Stomach (tissue), 9 donors: ENCODE measurements around the gene FLCN. TPM values are rescaled to one million over a fixed set of nuclear protein-coding genes. Genes with fewer than 3 reads are reported as not detected.
"Not testable (repeated sequence)": the region's sequence is repeated elsewhere in the genome, so short reads cannot be mapped to it uniquely, and the experiment has no call there.

ENCODE experiments used
- DNase-seq, 2 donors: peaks; one replicate each; pipeline versions ENCODE4 v3.0.0 to v3.0.0-alpha.2; 2013 to 2019
- H3K27ac ChIP-seq, 5 donors: fragments of 200-600 bp in 4 of 5; sonication (generic) in 4 of 5; one replicate each; pipeline ENCODE4 v1.5.1; 2013 to 2019; ENCODE audit warnings: mild to moderate bottlenecking in 1 of 5, moderate library complexity in 1 of 5
- H3K27me3 ChIP-seq, 3 donors: fragments of 200-600 bp; sonication (generic); one replicate each; pipeline ENCODE4 v1.5.1; 2017 to 2019; ENCODE audit warnings: mixed run types in 1 of 3
- H3K36me3 ChIP-seq, 4 donors: fragments of 200-600 bp; sonication (generic); 1 replicate in 3 of 4; 2 replicates in 1 of 4; pipeline ENCODE4 v1.5.1; 2016 to 2019
- H3K4me1 ChIP-seq, 4 donors: fragments of 200-600 bp; sonication (generic); one replicate each; pipeline ENCODE4 v1.5.1; 2016 to 2019
- H3K4me3 ChIP-seq, 4 donors: fragments of 200-600 bp; sonication (generic) in 3 of 4; one replicate each; pipeline ENCODE4 v1.5.1; 2016 to 2019; ENCODE audit warnings: mild to moderate bottlenecking in 1 of 4
- H3K9me3 ChIP-seq, 4 donors: fragments of 200-600 bp; sonication (generic); one replicate each; pipeline ENCODE4 v1.5.1; 2016 to 2019
- CTCF ChIP-seq, 7 experiments: fragments of 450-650 bp in 4 of 7; fragments of 200-600 bp in 3 of 7; sonication (generic) in 3 of 7; IDR thresholded peaks; one replicate each; pipeline ENCODE4 v1.5.1; 2016 to 2019; ENCODE audit warnings: antibody characterized with exemption in 7 of 7, control low read depth in 2 of 7, mild to moderate bottlenecking in 1 of 7
- EP300 ChIP-seq: sonication (generic); formaldehyde crosslinking; IDR thresholded peaks from one replicate; pipeline ENCODE4 v1.6.1; 2017; ENCODE audit warnings: antibody characterized with exemption
- POLR2A ChIP-seq, 4 donors: fragments of 450-650 bp; IDR thresholded peaks; one replicate each; pipeline ENCODE4 v1.6.1; 2016; ENCODE audit warnings: antibody characterized with exemption in 4 of 4, control low read depth in 2 of 4, mild to moderate bottlenecking in 1 of 4, moderate library complexity in 1 of 4
- POLR2AphosphoS5 ChIP-seq, 3 donors: sonication (generic); formaldehyde crosslinking; IDR thresholded peaks; one replicate each; pipeline ENCODE4 v1.6.1; 2016; ENCODE audit warnings: antibody characterized with exemption in 3 of 3
- WGBS, 5 donors: extraction: QIAGEN DNeasy Blood & Tissue Kit in 3 of 5; methylation state at CpG; one replicate each; pipeline versions ENCODE4 v1.1.5 to v1.1.7; 2013 to 2018; 5-methylcytosine and 5-hydroxymethylcytosine counted together
- intact Hi-C: fragments of 100-400 bp; cut with DNase I; formaldehyde crosslinking; loops from one replicate; pipeline ENCODE4 v1.15.1; 2023; ENCODE audit warnings: low total_unique reads
- polyA plus RNA-seq, 3 donors: library from polyadenylated mRNA; stranded (reverse); fragments of 200-250 nt; gene quantifications; one replicate each; pipeline ENCODE4 v1.2.3, GENCODE V29; 2013
- total RNA-seq, 5 donors: library from RNA; depleted of rRNA; stranded (reverse); fragments of >200 nt; gene quantifications; one replicate each; pipeline versions ENCODE4 v1.1.0 to v1.2.3, GENCODE V29; 2014 to 2016
- donor health status: healthy with polysubstance abuse.
- donor health status: Bipolar disorder and iron deficiency.
- donor health status: healthy.

The FLCN gene
- total and polyA plus RNA-seq, 8 donors, result 6.9 to 378 (median 41.9) TPM

- DNase-seq, result no peak
- no peak overlapping the region for H3K27ac ChIP-seq
- WGBS, 5 donors, result 94 to 96% (median 95%) methylated on average over 4 of the region's 4 CpGs
- H3K4me3 ChIP-seq, result no peak overlapping the region
- no peaks in the 10 kb centered on the region for H3K27me3 ChIP-seq
- H3K9me3 ChIP-seq, result no peaks in the 10 kb centered on the region
- H3K36me3 ChIP-seq, result peaks cover 4 to 59% (median 51%) of the 10 kb centered on the region in 4 donors
- no peak for TF ChIP-seq CTCF (IDR thresholded peaks at IDR 0.05)
- TF ChIP-seq POLR2A (IDR thresholded peaks at IDR 0.05), result no peak
- TF ChIP-seq EP300, result no peak
- TF ChIP-seq POLR2AphosphoS5 (IDR thresholded peaks at IDR 0.05), result no peak
- intact Hi-C loops, result no loop called here
- H3K4me1 ChIP-seq, result peaks cover 32 to 72% (median 50%) of the 10 kb centered on the region in 4 donors
These were observed 48.4 kb downstream of the FLCN start for GRCh38 chr17:17188586-17188985.

DNA sequence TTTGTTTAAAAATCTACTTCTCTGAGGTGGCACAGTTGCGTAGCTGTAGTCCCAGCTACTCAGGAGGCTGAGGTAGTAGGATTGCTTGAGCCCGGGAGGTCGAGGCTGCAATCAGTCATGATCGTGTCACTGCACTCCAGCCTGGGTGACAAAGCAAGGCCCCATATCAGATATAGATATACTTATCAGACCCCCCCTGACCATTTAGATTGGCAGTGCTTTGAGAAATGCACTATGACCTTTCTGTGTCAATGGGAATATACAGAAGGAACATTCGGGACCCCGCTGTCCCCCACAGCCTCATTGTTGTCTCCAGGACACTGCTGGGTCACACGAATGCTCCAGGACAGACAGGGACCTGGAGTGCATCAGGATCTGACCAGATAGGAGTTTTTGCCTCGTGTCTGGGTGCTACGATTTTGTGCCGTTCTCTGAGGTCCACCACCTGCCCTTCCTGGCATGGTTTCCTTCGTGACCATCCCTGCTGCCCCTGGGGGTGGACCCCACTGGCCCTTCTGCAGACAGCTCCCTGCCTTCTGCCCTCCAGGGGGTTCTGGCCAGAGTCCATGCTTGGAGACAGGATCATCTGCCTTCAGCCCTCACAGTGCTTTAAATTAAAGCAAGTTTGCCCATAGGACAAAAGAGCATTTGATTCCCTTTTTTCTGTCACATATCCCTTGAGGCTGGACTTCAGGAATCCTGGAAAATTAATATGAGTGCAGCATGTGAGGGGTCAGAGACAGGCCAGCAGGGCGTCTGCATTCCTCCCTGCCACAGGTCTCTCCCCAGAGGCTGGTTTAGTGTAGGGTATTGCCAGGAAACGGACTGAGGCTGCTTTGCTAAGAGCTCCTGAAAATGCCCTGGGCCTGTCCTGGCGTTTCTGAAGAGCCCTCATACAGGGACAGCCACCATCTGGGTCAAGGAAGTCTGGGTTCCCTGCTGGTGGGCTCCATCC, 50.1 kb downstream of the FLCN start:
- no peak for TF ChIP-seq EP300
- TF ChIP-seq POLR2AphosphoS5 (IDR thresholded peaks at IDR 0.05), result no peak
- no peak for TF ChIP-seq POLR2A (IDR thresholded peaks at IDR 0.05)
- no peak for TF ChIP-seq CTCF (IDR thresholded peaks at IDR 0.05)
- peaks cover 29 to 61% (median 45%) of the 10 kb centered on the region in 4 donors for H3K4me1 ChIP-seq
- 51 to 58% (median 55%) methylated on average over 14 of the region's 14 CpGs for WGBS, 5 donors
- intact Hi-C loops, result no loop called here
- H3K27me3 ChIP-seq, result no peaks in the 10 kb centered on the region
- no peaks in the 10 kb centered on the region for H3K9me3 ChIP-seq
- H3K36me3 ChIP-seq, result peaks cover 12 to 77% (median 68%) of the 10 kb centered on the region in 4 donors
- H3K4me3 ChIP-seq, result no peak overlapping the region
- no peak for DNase-seq
- H3K27ac ChIP-seq, result peak overlapping the region in 3 of 5 donors; percentile 11 to 42 (median 31)

DNA sequence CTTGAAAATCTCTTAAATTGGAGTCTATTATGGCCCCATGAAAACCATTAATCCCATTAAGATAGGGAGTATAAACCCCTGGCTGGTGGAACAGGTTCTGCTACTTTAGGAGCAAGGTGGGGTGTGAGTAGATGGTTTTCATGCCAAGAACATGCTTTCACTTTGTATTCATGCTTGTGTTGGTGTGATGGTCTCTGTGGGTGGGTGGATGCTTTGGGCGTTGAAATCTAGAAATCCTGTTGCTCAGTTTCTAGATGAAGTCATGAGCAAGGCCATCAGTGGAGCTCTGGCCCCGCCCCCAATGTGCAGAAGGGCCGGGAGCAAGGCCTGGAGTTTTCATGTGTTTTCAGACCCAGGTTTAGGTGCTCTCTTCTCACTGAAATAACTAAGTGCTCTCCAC, 50.9 kb downstream of the FLCN start:
- DNase-seq, result peak; percentile 29 to 88
- Histone ChIP-seq H3K27me3 (no peaks in the 10 kb centered on the region), H3K36me3 (peaks cover 20 to 84% (median 73%) of the 10 kb centered on the region in 4 donors), H3K9me3 (no peaks in the 10 kb centered on the region), H3K27ac (peak overlapping the region in 3 of 5 donors; percentile 11 to 42 (median 31)), H3K4me3 (no peak overlapping the region), H3K4me1 (peaks cover 22 to 53% (median 40%) of the 10 kb centered on the region in 4 donors)
- intact Hi-C loops, result no loop called here
- no peak for TF ChIP-seq POLR2A (IDR thresholded peaks at IDR 0.05)
- TF ChIP-seq POLR2AphosphoS5 (IDR thresholded peaks at IDR 0.05), result peak in 1 of 3 donors; percentile 28
- WGBS, 5 donors, result 16 to 39% (median 32%) methylated on average over 3 of the region's 3 CpGs

DNA sequence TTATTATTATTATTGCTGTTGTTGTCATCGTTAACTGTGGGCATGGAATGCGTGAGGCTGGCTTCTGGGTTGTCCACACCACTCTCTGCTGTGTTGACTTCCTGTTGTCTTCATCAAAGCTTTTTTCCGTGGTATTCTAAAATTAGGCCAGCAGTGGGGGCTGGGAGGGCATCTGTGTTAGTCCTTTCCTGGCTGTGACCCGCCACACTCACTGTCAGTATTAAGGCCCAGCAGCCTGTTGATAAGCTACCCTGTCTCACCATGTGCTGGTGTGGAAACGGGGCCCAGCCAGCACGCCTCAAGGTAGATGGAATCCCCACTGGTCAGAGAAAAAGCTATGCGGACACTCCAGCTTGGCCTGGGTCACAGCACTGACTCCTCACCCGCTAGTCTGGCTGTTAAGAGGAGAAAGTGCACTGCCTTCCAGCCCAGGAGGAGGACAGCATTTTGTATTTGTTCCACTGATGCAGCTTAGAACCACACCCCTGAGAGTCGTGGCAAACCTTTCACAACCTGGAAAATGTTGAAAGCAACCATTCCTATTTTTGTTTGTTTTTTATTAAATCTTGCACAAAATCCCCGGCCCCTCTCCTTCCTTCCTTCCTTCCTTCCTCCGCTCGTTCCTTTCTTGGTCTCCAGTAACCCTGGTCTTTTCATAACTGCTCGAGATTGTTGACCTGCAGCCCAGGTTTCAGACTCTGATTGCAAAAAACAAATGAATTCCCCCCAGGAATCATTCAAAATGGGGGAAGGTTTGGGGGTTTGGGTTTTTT, 51.8 kb downstream of the FLCN start:
- intact Hi-C loops, DNase-seq, H3K27me3 ChIP-seq, H3K4me3 ChIP-seq, H3K9me3 ChIP-seq: not testable (repeated sequence)
- 62 to 72% (median 65%) methylated on average over 13 of the region's 13 CpGs for WGBS, 5 donors
- Histone ChIP-seq H3K36me3 (peaks cover 29 to 93% (median 81%) of the 10 kb centered on the region in 4 donors), H3K4me1 (peaks cover 16 to 45% (median 35%) of the 10 kb centered on the region in 4 donors), H3K27ac (peak overlapping the region in 3 of 5 donors; percentile 17 to 42 (median 31))

- Histone ChIP-seq H3K4me3 (no peak overlapping the region), H3K27me3 (no peaks in the 10 kb centered on the region), H3K27ac (peak overlapping the region in 1 of 5 donors; percentile 4), H3K9me3 (no peaks in the 10 kb centered on the region), H3K36me3 (peaks cover 43 to 95% (median 83%) of the 10 kb centered on the region in 4 donors), H3K4me1 (peaks cover 8 to 37% (median 30%) of the 10 kb centered on the region in 4 donors)
- no peak for TF ChIP-seq CTCF (IDR thresholded peaks at IDR 0.05)
- no peak for TF ChIP-seq POLR2A (IDR thresholded peaks at IDR 0.05)
- no peak for TF ChIP-seq POLR2AphosphoS5 (IDR thresholded peaks at IDR 0.05)
- no peak for TF ChIP-seq EP300
- intact Hi-C loops, result no loop called here
- no peak for DNase-seq
- 85 to 94% (median 90%) methylated on average over 4 of the region's 4 CpGs for WGBS, 5 donors
These were observed 53.2 kb downstream of the FLCN start for GRCh38 chr17:17183744-17184143.
